Breast epithelium (tissue), 4 donors: ENCODE data around the gene ID4. TPM values are rescaled to one million over a fixed set of nuclear protein-coding genes. Genes with fewer than 3 reads are reported as not detected.

Experiments
- DNase-seq, 2 donors: peaks; one replicate each; pipeline ENCODE4 v3.0.0-alpha.2; 2019; ENCODE audit warnings: low spot score in 2 of 2
- H3K27ac ChIP-seq, 2 donors: fragments of 200-600 bp; sonication (generic) in 1 of 2; one replicate each; pipeline ENCODE4 v1.5.1; 2016 to 2019; ENCODE audit warnings: mild to moderate bottlenecking in 1 of 2
- H3K27me3 ChIP-seq, 2 donors: fragments of 200-600 bp; sonication (generic) in 1 of 2; one replicate each; pipeline versions ENCODE4 v1.5.1 to v1.6.0; 2017 to 2019; ENCODE audit warnings: control low read depth in 1 of 2, mild to moderate bottlenecking in 1 of 2
- H3K36me3 ChIP-seq: fragments of 200-600 bp; one replicate; pipeline ENCODE4 v1.5.1; 2019
- H3K4me1 ChIP-seq, 2 donors: fragments of 200-600 bp; sonication (generic); one replicate each; pipeline ENCODE4 v1.5.1; 2016 to 2019; ENCODE audit warnings: control low read depth in 1 of 2
- H3K4me3 ChIP-seq, 3 donors: fragments of 200-600 bp; sonication (generic); 1 replicate in 2 of 3; 2 replicates in 1 of 3; pipeline ENCODE4 v1.5.1; 2016 to 2019; ENCODE audit warnings: mild to moderate bottlenecking in 3 of 3, moderate library complexity in 2 of 3
- H3K9me3 ChIP-seq, 2 donors: fragments of 200-600 bp; sonication (generic) in 1 of 2; one replicate each; pipeline ENCODE4 v1.5.1; 2016 to 2019; ENCODE audit warnings: control low read depth in 1 of 2
- CTCF ChIP-seq, 3 donors: fragments of 450-650 bp; IDR thresholded peaks; one replicate each; pipeline ENCODE4 v1.5.1; 2016 to 2017; ENCODE audit warnings: antibody characterized with exemption in 3 of 3, mild to moderate bottlenecking in 3 of 3, moderate library complexity in 3 of 3
- POLR2A ChIP-seq: fragments of 450-650 bp; IDR thresholded peaks from one replicate; pipeline ENCODE4 v1.6.1; 2016; ENCODE audit warnings: antibody characterized with exemption, mild to moderate bottlenecking, moderate library complexity
- POLR2AphosphoS5 ChIP-seq, 3 donors: sonication (generic); formaldehyde crosslinking; IDR thresholded peaks; one replicate each; pipeline ENCODE4 v1.6.1; 2017; ENCODE audit warnings: antibody characterized with exemption in 3 of 3
- intact Hi-C: fragments of 100-400 bp; cut with DNase I; formaldehyde crosslinking; loops from one replicate; pipeline ENCODE4 v1.15.1; 2023; ENCODE audit warnings: low total_unique reads
- total RNA-seq, 3 donors: library from RNA; depleted of rRNA; stranded (reverse); fragments of >200 nt; gene quantifications; one replicate each; pipeline ENCODE4 v1.1.0, GENCODE V29; 2016

The ID4 gene
- total RNA-seq, 3 donors from 2014 or later: 45.9 to 92.9 (median 57.1) TPM

- TF ChIP-seq CTCF (IDR thresholded peaks at IDR 0.05): no peak
- TF ChIP-seq POLR2AphosphoS5 (IDR thresholded peaks at IDR 0.05): peak in 1 of 3 donors; percentile 5
- H3K4me1 ChIP-seq: no peaks in the 10 kb centered on the region
- H3K9me3 ChIP-seq: no peaks in the 10 kb centered on the region
- intact Hi-C loops: no loop called here
- H3K4me3 ChIP-seq: peak overlapping the region; percentile 64 to 93 (median 69)
- H3K27me3 ChIP-seq: no peaks in the 10 kb centered on the region
- DNase-seq: peak; percentile 37 to 52
- peak overlapping the region; percentile 87 to 94 for H3K27ac ChIP-seq
- H3K36me3 ChIP-seq: no peaks in the 10 kb centered on the region
These were observed 606 bp downstream of the ID4 start for GRCh38 chr6:19837511-19838441.

- peak; percentile 59 to 73 for DNase-seq
- Histone ChIP-seq H3K36me3 (no peaks in the 10 kb centered on the region), H3K4me1 (no peaks in the 10 kb centered on the region), H3K27me3 (no peaks in the 10 kb centered on the region), H3K27ac (peak overlapping the region; percentile 87 to 94), H3K9me3 (no peaks in the 10 kb centered on the region), H3K4me3 (peak overlapping the region; percentile 64 to 93 (median 69))
- TF ChIP-seq CTCF (IDR thresholded peaks at IDR 0.05) (no peak), POLR2A (peak; percentile 23), POLR2AphosphoS5 (IDR thresholded peaks at IDR 0.05) (peak in 2 of 3 donors; percentile 1 to 33)
- intact Hi-C loops: no loop called here
These were observed 1.5 kb downstream of the ID4 start for GRCh38 chr6:19838442-19839236.

- no peaks in the 10 kb centered on the region for H3K4me1 ChIP-seq
- H3K36me3 ChIP-seq: no peaks in the 10 kb centered on the region
- TF ChIP-seq POLR2AphosphoS5 (IDR thresholded peaks at IDR 0.05): no peak
- no peaks in the 10 kb centered on the region for H3K9me3 ChIP-seq
- peak overlapping the region; percentile 87 to 94 for H3K27ac ChIP-seq
- peak overlapping the region; percentile 64 to 93 (median 69) for H3K4me3 ChIP-seq
- H3K27me3 ChIP-seq: no peaks in the 10 kb centered on the region
- no peak for DNase-seq
- intact Hi-C loops: no loop called here
These were observed 2.0 kb downstream of the ID4 start for GRCh38 chr6:19839237-19839546.

- Histone ChIP-seq H3K4me1 (no peaks in the 10 kb centered on the region), H3K4me3 (peak overlapping the region; percentile 1 to 93 (median 64)), H3K36me3 (no peaks in the 10 kb centered on the region), H3K27ac (peak overlapping the region in 1 of 2 donors; percentile 87), H3K27me3 (no peaks in the 10 kb centered on the region), H3K9me3 (no peaks in the 10 kb centered on the region)
- DNase-seq: no peak
- TF ChIP-seq CTCF (IDR thresholded peaks at IDR 0.05) (no peak), POLR2A (no peak), POLR2AphosphoS5 (IDR thresholded peaks at IDR 0.05) (no peak)
- intact Hi-C loops: no loop called here
These were observed 2.6 kb downstream of the ID4 start for GRCh38 chr6:19839788-19840187.

GRCh38 chr6:19841181-19841580, 4.0 kb downstream of the ID4 start:
- Histone ChIP-seq H3K9me3 (no peaks in the 10 kb centered on the region), H3K4me1 (no peaks in the 10 kb centered on the region), H3K27me3 (no peaks in the 10 kb centered on the region), H3K36me3 (no peaks in the 10 kb centered on the region), H3K4me3 (peak overlapping the region in 1 of 3 donors; percentile 93), H3K27ac (peak overlapping the region; percentile 45 to 87)
- TF ChIP-seq CTCF (IDR thresholded peaks at IDR 0.05) (no peak), POLR2AphosphoS5 (IDR thresholded peaks at IDR 0.05) (no peak), POLR2A (no peak)
- no peak for DNase-seq
- intact Hi-C loops: no loop called here
